ENCODE data around the gene MINAR1. TPM values are rescaled to one million over a fixed set of nuclear protein-coding genes. Genes with fewer than 3 reads are reported as not detected.

MINAR1 gene
- polyA plus RNA-seq, 1 donor (not counting 4 experiments of a cell fraction or from before 2014, with no cell fraction given), result 0.13 TPM

- H2AFZ ChIP-seq (ENCODE audit: control insufficient read depth, low read length), result no peak overlapping the region
- H3K4me3 ChIP-seq (ENCODE audit: control insufficient read depth in 2 of 3, extremely low read depth in 1 of 3, insufficient read depth in 2 of 3, low read depth in 1 of 3, low read length in 3 of 3), result no peak overlapping the region
- no peaks in the 10 kb centered on the region for H3K79me2 ChIP-seq (ENCODE audit: control insufficient read depth, insufficient read depth, low read length)
- H3K4me1 ChIP-seq (ENCODE audit: control insufficient read depth, extremely low read depth, insufficient read depth, low read length), result no peaks in the 10 kb centered on the region
- no peak overlapping the region for H3K4me2 ChIP-seq (ENCODE audit: control insufficient read depth, extremely low read depth, insufficient read depth, low read depth, low read length)
- DNase-seq (ENCODE audit: low read depth, low spot score), result no peak
- no peaks in the 10 kb centered on the region for H3K36me3 ChIP-seq (ENCODE audit: control insufficient read depth in 2 of 2, extremely low read depth in 1 of 2, insufficient read depth in 2 of 2, low read length in 2 of 2)
- H3K9me1 ChIP-seq (ENCODE audit: control insufficient read depth, extremely low read depth, insufficient read depth, low read length), result no peaks in the 10 kb centered on the region
- no peaks in the 10 kb centered on the region for H4K20me1 ChIP-seq (ENCODE audit: control insufficient read depth, extremely low read depth, insufficient read depth, low read length)
- FAIRE-seq, result no peak
- no peak overlapping the region for H3K27ac ChIP-seq (ENCODE audit: control insufficient read depth, insufficient read depth, low read length)
- no peaks in the 10 kb centered on the region for H3K9me3 ChIP-seq (ENCODE audit: control insufficient read depth, low read depth, low read length)
- no peaks in the 10 kb centered on the region for H3K27me3 ChIP-seq (ENCODE audit: control insufficient read depth, extremely low read depth, insufficient read depth, low read length)
- TF ChIP-seq CTCF (optimal IDR thresholded peaks at IDR 0.05 in 1 of 3, IDR thresholded peaks at IDR 0.05 in 1 of 3, conservative IDR thresholded peaks at IDR 0.05 in 1 of 3; ENCODE audit: extremely low read depth in 1 of 3, insufficient read depth in 2 of 3, low read length in 3 of 3), result no peak
- TF ChIP-seq EZH2 (IDR thresholded peaks at IDR 0.05; ENCODE audit: low read length), result no peak
- dilution Hi-C loops (cut with MboI; ENCODE audit: extremely low pct_ligation_motif_present, low sequenced_read_pairs), result no loop called here
- H3K9ac ChIP-seq (ENCODE audit: control insufficient read depth, extremely low read depth, insufficient read depth, low read length), result no peak overlapping the region
Measured at GRCh38 chr15:79463043-79463780, 31.1 kb downstream of the MINAR1 start.

- Histone ChIP-seq H3K4me1 (ENCODE audit: control insufficient read depth, extremely low read depth, insufficient read depth, low read length) (no peaks in the 10 kb centered on the region), H3K36me3 (ENCODE audit: control insufficient read depth in 2 of 2, extremely low read depth in 1 of 2, insufficient read depth in 2 of 2, low read length in 2 of 2) (no peaks in the 10 kb centered on the region), H2AFZ (ENCODE audit: control insufficient read depth, low read length) (no peak overlapping the region), H4K20me1 (ENCODE audit: control insufficient read depth, extremely low read depth, insufficient read depth, low read length) (no peaks in the 10 kb centered on the region), H3K9me3 (ENCODE audit: control insufficient read depth, low read depth, low read length) (no peaks in the 10 kb centered on the region), H3K27ac (ENCODE audit: control insufficient read depth, insufficient read depth, low read length) (no peak overlapping the region), H3K4me3 (ENCODE audit: control insufficient read depth in 2 of 3, extremely low read depth in 1 of 3, insufficient read depth in 2 of 3, low read depth in 1 of 3, low read length in 3 of 3) (no peak overlapping the region), H3K9ac (ENCODE audit: control insufficient read depth, extremely low read depth, insufficient read depth, low read length) (no peak overlapping the region), H3K27me3 (ENCODE audit: control insufficient read depth, extremely low read depth, insufficient read depth, low read length) (no peaks in the 10 kb centered on the region), H3K9me1 (ENCODE audit: control insufficient read depth, extremely low read depth, insufficient read depth, low read length) (no peaks in the 10 kb centered on the region), H3K4me2 (ENCODE audit: control insufficient read depth, extremely low read depth, insufficient read depth, low read depth, low read length) (no peak overlapping the region), H3K79me2 (ENCODE audit: control insufficient read depth, insufficient read depth, low read length) (no peaks in the 10 kb centered on the region)
- no peak for DNase-seq (ENCODE audit: low read depth, low spot score)
- TF ChIP-seq EZH2 (IDR thresholded peaks at IDR 0.05; ENCODE audit: low read length) (no peak), CTCF (optimal IDR thresholded peaks at IDR 0.05 in 1 of 3, IDR thresholded peaks at IDR 0.05 in 1 of 3, conservative IDR thresholded peaks at IDR 0.05 in 1 of 3; ENCODE audit: extremely low read depth in 1 of 3, insufficient read depth in 2 of 3, low read length in 3 of 3) (no peak)
- dilution Hi-C loops (cut with MboI; ENCODE audit: extremely low pct_ligation_motif_present, low sequenced_read_pairs), result no loop called here
- FAIRE-seq, result no peak
Measured at GRCh38 chr15:79463781-79464270, 31.7 kb downstream of the MINAR1 start.
